ENCODE measurements around the gene ABCA4. TPM values are rescaled to one million over a fixed set of nuclear protein-coding genes. Genes with fewer than 3 reads are reported as not detected.

The ABCA4 gene
- total and polyA plus RNA-seq, 2 of the 8 experiments (the other 6 are each of a cell fraction or from before 2014, with no cell fraction given), result 0.06 TPM; not detected in 1

GRCh38 chr1:94122201-94122970 lies 1.4 kb upstream of the ABCA4 start (continued):
- TF ChIP-seq JUN (IDR thresholded peaks at IDR 0.05; ENCODE audit: low read depth, low read length), result no peak
